Activated CD4-positive, alpha-beta T cell treated with anti-CD3 and anti-CD28 coated beads, Interleukin-2, amount 50 U/mL, for 24 hours (primary cell): ENCODE results near the gene MOB2.

Experiments used
- DNase-seq, 2 donors: peaks; one replicate each; pipeline ENCODE4 v3.0.0-alpha.2; 2020; ENCODE audit warnings: low read depth in 1 of 2, low spot score in 1 of 2

Gene MOB2

GRCh38 chr11:1504581-1505290 lies 18.2 kb upstream of the MOB2 start:
- no peak for DNase-seq

- DNase-seq, result no peak
Measured at GRCh38 chr11:1504138-1504537, 17.6 kb upstream of the MOB2 start.

GRCh38 chr11:1503708-1504104 lies 17.1 kb upstream of the MOB2 start:
- no peak for DNase-seq

GRCh38 chr11:1502954-1503707 lies 16.6 kb upstream of the MOB2 start:
- no peak for DNase-seq

GRCh38 chr11:1502168-1502953 lies 15.8 kb upstream of the MOB2 start:
- DNase-seq, result no peak

GRCh38 chr11:1501421-1502167 lies 15.0 kb upstream of the MOB2 start:
- DNase-seq, result no peak

GRCh38 chr11:1500466-1501420 lies 14.2 kb upstream of the MOB2 start:
- no peak for DNase-seq

GRCh38 chr11:1499899-1500298 lies 13.3 kb upstream of the MOB2 start:
- no peak for DNase-seq

- no peak for DNase-seq
Measured at GRCh38 chr11:1499261-1499890, 12.8 kb upstream of the MOB2 start.

GRCh38 chr11:1498262-1498661 lies 11.7 kb upstream of the MOB2 start:
- no peak for DNase-seq

- DNase-seq, result no peak
Measured at GRCh38 chr11:1497600-1497999, 11.0 kb upstream of the MOB2 start.

- no peak for DNase-seq
Measured at GRCh38 chr11:1496761-1497095, 10.1 kb upstream of the MOB2 start.

GRCh38 chr11:1496091-1496760 lies 9.6 kb upstream of the MOB2 start:
- no peak for DNase-seq

GRCh38 chr11:1494650-1495049 lies 8.1 kb upstream of the MOB2 start:
- no peak for DNase-seq

GRCh38 chr11:1493650-1494244 lies 7.2 kb upstream of the MOB2 start:
- no peak for DNase-seq

GRCh38 chr11:1491379-1491778 lies 4.8 kb upstream of the MOB2 start:
- DNase-seq, result no peak

GRCh38 chr11:1490651-1491050 lies 4.1 kb upstream of the MOB2 start:
- DNase-seq, result no peak

- DNase-seq, result no peak
Measured at GRCh38 chr11:1488575-1489180, 2.1 kb upstream of the MOB2 start.
